NAMALWA (cell line): Measurements from ENCODE around the gene SLC25A1.

ENCODE experiments used
- DNase-seq: peaks from one replicate; pipeline ENCODE4 v3.0.0-alpha.2; 2015; ENCODE audit warnings: low spot score

SLC25A1 gene

DNA sequence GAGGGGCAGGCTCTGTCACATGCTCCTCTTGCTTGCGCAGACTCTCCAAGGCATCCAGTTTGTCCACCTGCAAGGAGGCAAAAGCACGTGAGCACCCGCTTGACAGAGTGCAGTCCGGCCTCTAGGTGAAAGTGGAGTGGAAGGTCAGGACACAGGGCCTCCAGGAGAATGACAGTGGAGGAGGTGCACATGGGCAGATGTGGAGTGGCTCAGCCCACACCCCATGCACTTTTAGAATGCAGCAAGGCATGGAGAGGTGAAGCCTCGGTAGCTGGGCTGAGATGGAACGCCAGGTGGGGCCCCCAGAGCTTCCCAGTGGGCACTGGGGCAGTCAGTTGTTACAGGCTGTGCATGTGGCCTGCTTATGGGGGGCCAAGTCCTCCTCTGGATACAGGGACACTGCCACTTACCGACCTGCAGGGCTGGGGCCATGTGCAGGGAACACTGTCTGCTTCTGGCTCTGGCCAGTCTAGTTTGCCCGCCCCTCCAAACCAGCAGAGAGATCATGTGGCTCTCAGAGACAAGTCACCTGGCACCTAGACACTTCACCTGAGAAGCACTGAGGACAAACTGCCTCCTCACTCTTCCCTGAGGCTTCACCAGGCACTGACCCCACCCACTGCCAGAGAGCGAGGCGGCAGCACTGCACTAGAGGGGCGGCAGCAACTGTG lies 2.3 kb upstream of the SLC25A1 start:
- no peak for DNase-seq

DNA sequence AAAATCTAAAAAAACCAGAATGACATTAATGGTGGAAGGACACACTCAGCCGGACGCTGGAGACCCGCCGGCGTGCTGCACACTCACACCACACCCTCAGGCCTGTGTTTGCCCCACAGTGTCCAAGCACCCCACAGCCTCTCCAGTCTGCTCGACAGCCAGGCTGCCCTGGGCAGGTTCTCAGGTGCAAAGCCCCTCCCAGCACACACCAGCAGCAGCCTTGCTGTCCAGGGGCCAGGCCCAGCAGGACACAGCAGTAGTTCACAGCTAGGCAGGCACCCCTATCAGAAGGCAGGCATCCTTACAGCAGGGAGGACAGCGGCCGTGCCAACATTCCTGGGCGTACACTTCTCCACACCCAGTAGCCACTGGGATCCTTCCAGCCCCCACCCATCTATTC lies 1.7 kb upstream of the SLC25A1 start:
- DNase-seq, result no peak

DNA sequence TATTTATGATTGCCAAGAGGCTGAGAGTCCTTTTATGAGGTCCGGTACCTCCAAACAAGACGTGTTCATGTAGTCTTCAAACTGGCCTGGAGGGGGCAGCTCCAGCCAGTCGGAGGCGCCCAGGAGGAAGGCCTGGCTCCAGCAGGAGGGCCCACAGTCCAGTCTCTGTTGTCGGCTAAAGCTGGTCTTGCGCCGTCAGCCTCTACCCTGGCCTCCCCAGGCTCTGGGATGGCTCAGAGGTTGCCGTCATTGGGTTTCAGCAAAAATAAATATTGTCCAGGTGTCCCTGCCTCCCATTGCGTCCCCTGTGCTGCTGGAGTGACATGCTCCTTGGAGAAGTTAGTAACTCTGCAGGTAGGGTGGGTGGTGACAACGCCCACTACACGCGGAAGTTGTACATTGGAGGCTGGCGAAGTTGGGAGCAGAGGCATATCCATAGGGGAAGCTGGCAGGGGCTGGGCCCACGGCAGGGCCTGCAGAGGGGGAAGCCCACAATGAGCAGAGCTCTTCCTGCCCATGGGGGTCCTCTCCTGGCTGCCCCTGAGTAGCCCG lies 1.0 kb upstream of the SLC25A1 start:
- DNase-seq, result peak; percentile 85

DNA sequence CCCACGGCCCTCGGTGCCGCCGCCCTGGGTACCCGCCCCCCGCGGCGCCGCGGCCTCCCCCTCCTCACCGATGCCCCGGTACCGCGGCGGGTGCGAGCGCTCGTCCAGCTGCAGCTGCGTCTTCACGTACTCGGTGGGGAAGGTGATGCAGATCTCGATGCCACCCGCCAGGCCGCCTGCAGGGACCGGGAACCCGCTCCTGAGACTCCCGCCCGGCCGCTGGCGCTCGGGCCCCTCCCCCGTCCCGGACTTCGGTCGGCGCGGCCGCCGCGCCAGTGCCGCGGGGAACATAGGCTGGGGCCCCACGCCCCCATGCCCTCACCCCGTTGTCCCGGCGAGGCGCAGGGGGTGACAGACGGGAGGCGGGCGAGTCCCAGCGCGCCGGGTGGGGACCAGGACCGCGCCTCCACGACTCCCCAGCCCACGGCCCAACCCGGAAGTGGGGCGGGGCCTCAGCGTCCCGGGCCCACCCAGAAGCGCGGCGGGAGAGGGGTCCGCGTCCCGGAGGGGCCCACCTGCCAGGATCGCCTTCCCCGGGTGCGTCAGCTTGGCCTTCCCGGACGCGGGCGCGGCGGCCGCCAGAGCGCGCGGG lies 375 bp downstream of the SLC25A1 start:
- peak; percentile 65 for DNase-seq

DNA sequence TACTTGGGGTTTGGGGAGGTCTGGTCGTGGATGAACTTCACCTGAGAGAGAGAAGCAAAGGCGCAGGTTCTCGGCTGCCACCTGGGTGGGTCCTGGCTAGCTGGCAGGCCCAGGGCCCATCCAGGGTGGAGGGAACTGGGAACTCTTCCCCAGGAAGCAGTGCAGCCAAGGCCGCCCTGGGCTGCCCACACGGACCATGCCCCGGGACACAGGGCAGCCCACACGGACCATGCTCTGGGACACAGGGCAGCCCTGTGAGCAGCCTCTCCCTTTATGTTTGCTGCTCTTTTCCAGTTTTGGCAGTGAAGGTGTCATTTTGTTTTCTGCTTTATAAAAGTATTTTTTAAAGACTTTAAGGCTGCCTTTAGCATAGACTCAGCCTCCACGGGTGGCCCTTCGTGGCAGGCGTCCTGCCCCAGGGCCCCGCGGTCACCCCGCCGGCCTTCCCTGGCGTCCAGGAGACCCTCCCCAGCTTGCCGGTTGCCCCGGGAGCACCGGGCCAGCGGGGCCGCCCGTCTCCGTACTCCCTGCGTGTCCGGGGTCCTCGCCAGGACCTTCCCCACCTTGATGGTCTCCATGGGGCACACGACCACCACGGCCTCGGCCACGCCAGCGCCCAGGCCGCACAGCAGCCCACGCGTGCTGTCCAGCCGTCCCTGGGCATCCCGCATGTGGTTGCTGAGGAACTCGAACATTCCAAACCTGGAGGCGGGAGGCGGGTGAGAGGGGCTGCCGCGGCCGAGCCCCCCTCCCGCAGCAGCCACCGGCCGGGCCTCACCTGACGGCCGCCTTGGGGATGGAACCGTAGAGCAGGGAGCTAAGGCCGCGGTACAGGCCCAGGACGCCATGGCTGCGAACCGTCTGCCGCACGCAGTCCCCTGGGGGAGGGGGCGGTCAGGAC lies 1.1 kb downstream of the SLC25A1 start:
- no peak for DNase-seq

DNA sequence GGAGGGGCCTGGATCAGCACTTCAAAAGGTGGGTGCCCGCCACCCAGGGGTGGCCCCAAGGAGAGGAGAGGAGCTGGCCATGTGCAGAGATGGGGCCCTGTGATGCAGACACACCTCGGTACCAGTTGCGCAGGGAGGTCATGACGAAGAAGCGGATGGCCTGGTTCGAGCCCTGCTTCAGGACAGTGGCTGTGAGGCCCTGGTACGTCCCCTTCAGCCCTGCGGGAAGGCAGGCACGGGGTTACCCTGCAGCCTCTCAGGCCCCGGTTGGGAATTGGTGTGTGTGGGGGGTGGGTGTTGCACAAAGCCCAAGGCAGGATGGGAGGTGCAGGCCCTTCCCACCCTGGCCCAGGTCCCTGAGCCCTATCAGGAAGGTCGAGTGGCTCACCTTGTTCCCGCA lies 1.8 kb downstream of the SLC25A1 start:
- no peak for DNase-seq

DNA sequence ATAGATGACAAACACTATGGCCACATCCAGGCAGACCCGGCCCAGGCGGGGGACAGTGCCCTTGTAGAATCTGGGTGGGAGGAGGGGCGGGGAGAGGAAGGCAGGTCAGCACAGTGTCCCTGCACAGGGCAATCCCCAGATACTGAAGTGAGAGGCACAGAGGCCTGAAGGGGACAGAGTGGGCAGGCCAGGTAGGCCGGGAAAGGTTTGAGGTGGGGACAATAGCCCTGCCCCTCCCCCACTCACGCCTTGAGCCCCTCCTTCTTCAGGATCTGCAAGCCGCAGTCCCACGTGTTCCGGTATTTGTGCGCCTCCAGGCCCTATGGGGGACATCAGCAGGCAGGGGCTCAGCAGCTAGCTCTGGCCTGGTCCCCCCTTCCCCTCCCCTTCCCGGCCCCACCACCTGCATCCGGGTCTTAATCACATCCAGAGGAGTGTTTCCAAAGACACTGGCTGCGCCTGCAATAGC lies 2.3 kb downstream of the SLC25A1 start:
- DNase-seq, result no peak

DNA sequence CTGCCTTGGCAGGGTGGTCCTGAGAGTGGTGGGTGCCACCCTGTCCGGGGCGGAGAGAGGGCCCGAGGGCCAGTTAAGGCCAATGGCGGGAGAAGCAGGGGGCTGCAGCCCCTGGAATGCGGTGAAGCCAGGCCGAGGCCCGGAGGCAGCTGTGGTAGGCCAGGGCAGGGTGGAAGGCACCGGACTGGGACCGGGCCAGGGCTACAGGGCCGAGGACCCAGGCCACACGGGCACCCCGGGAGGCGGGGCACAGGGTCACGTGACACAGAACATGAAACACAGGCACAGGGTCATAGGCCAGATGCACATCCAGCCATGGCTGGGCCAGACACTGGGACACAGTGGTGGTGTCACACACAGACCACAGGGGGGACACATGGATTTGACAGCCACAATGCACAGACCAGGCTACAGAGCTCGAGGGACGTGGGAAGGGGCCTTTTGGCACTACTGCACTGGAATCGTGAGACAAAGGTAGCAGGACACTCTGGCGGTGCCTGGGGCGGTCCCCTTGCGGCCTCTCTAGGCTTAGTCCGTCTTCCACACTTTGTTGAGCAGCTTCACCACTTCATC lies 2.8 kb downstream of the SLC25A1 start:
- DNase-seq, result no peak

DNA sequence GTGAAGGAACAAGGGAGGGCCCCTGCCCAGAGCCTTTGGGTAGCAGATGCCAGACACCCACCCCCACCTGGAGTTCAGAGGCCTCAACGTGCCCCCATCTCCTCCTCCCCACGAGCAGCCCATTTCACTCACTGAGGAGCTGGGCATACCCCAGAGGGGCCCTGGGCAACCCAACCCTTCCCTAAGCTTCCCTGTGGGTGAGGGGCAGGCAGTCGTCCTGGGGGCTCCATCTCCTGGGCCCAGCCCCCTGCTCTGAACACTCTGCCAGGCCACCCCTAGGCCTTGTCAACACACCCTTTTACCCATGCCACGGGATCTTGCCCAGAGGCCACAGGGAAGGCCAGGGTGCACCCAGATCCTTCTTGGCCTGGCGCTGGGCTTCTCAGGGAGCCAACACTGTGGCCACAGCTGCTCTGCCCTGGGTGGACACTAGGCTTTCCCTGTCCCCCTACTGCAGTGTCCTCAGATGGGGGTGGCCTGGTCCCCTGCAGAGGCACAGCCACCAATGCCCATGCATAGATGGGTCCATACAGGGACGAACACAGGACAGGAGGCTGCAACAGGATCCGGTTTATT lies 3.4 kb downstream of the SLC25A1 start:
- DNase-seq, result no peak

DNA sequence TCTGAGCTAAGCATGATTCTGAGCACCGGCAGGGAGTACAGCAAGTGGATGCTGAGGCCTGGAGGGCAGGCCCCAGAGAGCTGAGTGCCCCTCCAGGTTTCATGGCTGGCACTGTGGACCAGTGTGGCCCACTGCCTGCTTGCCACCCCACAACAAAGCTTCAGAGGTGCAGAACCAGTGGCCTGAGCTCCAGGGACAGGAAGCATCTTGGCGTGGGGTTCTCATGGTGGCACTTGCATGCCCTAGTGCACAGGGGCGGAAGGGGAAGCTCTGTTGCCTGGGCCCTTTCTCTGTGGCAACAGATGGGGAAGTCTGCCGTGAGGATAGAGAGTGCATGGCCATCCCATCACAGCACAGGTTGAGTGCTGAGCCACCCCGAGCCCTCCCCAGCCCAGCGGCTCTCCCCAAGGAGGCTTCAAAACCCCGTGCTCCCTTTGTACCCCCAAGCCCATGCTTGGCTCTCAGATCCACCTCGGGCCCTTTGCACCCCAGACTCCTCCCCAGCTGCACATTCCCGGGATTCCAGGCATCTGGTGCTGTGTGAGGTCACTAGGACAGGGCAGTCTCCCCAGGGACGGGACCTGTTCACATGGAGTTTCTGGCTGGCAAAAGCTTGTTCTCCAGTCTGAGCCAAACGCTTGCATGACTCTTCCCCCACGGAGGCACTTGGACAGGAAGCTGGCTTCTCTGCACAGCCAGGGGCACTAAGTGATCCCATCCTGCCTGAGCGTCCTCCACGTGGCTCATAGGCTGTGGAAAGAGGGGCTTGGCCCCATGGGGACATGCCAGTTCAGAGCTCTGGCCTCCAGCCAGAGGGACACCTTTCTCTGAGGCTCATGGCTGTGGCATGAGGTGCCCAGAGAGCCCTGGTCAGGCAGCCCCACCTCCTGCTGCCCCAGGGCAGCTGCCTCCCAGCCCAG lies 4.2 kb downstream of the SLC25A1 start:
- DNase-seq, result peak; percentile 73

DNA sequence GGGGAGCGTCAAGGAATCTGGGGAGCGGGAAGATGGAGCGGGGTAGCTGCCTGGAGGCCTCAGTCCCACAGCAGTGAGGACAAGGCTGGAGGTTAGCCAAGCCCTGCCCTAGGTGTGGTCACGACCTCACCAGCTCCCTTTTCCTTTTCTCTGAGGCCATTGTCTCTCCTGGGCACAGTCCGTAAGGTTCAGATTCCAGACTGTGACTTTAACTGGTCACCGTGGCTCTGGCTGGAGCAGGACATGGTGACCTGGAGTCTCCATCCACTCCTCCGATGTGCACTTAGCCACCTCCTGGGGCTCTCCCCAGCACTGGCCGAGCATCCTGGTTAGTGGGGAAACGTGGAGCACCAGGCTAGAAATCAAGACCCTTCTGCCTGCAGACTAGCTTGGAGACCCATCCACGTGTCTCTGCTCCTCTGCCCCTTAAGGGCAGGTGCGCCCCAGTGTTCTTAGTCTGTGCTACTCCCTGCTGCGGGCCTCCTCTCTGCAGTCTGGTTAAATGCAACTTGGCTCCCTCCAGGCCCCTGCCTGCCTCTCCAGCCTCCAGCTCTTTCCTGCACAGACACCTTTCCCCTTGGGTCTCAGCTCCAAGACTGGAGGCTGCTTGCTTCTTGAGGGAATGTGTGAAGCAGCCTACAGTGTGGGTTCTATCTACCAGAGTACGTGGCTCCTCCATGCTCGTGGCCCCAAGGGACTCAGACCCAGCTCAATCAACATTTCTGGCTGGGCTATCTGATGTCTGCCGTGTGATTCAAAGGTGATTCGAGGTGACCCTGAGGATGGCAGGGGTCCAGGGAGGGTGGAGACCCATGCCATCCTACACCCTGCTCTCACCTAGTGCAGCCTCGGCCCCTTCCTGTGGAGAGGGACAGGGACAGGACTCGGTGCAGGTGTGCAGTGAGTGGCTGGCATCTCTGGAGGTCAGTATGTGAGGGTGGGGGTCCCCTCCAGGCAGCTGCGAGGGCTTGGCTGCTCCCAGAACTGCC lies 5.2 kb downstream of the SLC25A1 start:
- no peak for DNase-seq

DNA sequence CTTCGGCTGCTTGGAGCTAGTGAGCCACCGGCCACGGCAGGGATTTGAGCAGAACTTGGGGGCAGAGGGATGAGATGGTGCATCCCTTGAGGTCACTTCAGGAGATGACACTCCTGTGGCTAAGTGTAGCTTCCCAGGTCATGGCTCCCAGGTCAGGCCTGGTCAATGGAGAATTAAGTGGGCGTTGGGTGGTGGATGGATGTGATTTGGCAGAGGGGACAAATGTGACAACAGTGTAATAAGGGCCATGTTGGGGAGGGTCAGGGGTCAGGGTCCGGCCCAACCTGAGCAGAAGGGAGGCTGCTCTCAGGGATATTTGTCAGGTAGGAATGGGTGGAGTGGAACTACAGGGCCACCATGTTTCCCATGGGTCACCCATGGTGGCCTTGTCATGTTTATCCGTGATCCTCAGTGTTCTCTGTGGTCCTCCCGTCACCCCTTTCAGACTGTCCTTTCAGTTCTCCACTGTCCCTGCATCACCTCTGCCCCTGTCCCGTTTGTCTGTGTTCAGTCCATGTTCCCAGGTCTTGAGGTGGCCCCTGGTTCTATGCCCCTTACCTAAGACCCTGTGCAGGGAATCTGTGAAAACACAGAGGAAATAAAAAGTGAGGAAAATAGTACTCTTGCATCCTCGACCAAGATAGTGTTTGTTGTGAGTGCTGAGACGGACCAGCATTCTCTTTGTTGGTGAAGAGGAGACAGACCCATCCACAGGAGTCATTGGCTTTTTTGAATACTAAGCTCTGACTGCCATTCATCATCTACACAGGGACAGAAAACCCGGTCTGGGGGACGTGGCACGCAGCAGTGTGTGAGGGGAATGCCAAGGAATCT lies 6.1 kb downstream of the SLC25A1 start:
- no peak for DNase-seq

DNA sequence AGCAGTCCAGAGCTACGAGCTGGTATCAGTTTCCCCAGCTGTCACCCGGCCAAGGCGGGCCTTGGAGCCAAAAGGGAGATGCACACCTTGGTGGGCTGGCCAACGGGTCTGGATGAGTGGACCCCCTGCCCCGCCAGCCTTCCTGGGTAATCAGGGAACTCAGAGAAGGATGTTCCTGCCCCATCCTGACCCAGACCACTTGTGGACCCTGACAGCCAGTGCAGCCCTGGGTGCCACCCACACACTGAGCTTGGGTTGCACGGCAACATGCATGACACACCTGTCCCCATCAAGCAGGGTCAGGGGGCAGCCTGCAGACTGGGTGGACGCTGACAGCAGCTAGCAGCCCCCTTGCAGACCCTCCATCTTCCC lies 8.6 kb downstream of the SLC25A1 start:
- DNase-seq, result no peak

DNA sequence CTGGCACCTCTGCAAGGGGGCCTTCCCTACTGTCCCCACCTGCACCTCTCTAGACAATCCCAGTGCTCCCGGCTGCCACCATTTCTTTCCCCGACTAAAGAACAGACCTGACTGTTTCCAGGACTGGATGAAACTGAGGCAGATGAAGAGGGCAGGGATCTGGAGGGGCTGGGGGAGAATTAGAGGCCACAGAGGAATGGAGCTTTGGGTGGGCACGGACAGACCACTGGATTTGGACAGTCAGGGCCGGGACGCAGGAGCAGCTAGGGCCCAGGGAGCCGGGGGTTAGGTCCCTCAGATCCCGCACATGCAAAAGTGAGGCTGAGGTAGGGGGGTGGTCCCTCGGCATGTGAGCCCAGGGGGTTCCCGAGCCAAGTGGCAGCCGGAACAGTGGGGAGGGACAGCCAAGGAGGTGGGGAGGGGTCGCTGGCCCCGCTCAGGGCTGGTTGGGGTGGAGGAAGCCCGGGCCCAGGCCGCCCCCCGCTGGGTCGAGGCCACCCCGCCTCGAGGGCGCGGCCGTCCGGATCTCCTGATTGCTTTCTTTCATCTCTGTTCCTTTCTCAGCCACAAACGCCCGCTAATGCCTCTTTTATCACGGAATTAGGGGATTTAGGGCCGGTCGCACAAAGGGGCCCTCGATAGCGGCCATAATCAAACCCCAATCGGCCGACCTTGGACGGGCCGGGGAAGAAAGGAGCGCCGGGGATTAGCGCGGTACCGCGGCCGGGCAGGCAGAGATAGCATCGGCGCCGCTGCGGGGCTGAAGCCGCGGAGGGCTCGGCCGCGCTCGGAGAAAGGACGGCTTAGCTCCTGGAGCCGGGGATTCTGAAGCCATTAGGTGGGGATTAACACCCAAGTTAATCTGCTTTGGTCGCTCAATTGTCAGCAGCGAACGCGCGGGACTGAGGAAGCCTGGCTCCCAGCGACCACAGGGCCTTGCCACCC lies 9.3 kb downstream of the SLC25A1 start:
- DNase-seq, result no peak

DNA sequence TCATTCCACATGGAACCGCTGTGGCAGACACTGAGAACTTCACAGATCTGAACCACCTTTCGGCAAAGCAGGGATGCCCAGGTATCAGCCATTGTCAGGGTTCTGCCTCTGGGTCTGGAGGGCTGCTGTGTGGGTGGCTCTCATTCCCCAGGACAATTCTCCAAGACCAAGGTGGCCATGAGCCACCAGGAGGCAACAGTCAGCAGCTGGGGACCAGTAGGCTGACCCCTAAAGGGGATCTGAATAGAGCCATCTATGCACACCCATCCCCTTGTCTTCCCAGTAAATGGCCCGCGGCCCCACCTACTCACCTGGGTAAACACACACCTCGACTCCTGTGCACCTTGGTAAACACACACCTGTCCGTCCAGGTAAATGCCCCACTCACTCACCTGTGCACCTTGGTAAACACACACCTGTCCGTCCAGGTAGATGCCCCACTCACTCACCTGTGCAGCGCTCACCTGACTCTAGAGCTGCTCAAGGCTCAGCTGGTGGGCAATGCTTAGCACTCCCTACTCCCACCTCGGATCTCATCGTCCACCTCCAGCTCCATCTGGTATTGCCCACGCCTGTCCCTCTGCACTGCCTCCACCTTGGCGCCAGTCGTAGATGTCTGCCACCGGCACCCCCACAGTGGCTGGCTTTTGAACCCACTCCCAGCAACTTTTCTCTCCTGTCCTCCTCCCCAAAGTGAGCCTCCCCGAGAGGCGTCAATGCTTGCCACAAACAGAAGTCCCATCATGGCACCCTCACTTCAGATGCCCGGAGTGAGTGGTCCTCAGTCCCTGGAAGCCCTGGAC lies 10.2 kb downstream of the SLC25A1 start:
- DNase-seq, result no peak

DNA sequence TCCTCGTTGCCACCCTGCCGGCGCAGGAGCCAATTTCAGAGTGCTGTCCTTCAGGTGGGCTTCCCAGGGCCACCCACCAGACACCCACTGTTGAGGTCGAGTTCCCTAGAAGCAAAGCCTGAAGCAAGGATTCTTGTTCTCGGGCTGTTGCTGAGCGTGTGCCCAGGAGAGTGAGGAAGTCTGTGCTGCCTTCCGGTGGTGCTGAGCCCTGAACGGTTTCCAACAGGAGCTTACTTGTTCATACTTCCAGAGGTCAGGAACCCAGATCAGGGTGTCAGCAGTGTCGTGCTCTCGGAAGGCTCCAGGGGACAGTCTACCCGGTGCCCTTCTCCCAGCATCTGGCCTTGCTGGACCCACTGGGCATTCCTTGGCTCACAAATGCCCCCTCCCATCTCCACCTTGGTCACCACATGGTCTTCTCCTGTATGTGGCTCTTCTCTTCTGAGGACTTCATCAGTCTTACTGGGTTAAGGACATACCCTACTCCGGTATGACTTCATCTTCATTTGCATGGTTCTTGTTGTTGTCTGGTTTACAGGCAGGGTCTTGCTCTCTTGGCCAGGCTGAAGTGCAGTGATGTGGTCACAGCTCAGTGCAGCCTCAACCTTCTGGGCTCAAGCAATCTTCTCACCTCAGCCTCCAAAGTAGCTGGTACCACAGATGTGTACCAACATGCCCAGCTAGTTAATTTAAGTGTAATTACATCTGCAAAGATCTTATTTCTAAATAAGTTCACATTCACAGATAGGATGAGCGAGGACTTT lies 11.2 kb downstream of the SLC25A1 start:
- no peak for DNase-seq
